Tibial nerve (tissue), 4 donors: ENCODE data around the gene SORCS2. TPM values are rescaled to one million over a fixed set of nuclear protein-coding genes. Genes with fewer than 3 reads are reported as not detected.

ENCODE experiments used
- DNase-seq, 2 donors: peaks; one replicate each; pipeline ENCODE4 v3.0.0-alpha.2; 2019; ENCODE audit warnings: low spot score in 2 of 2
- H3K27ac ChIP-seq, 4 donors: fragments of 200-600 bp; sonication (generic) in 3 of 4; one replicate each; pipeline ENCODE4 v1.5.1; 2017 to 2019; ENCODE audit warnings: mild to moderate bottlenecking in 1 of 4
- H3K27me3 ChIP-seq, 2 donors: fragments of 200-600 bp; sonication (generic) in 1 of 2; one replicate each; pipeline versions ENCODE4 v1.5.1 to v1.6.0; 2017 to 2019
- H3K36me3 ChIP-seq, 3 donors: fragments of 200-600 bp; sonication (generic); one replicate each; pipeline ENCODE4 v1.5.1; 2018 to 2019
- H3K4me1 ChIP-seq, 4 donors: fragments of 200-600 bp; sonication (generic) in 3 of 4; one replicate each; pipeline ENCODE4 v1.5.1; 2017 to 2019
- H3K4me3 ChIP-seq, 4 donors: fragments of 200-600 bp; sonication (generic) in 3 of 4; one replicate each; pipeline ENCODE4 v1.5.1; 2017 to 2019; ENCODE audit warnings: mild to moderate bottlenecking in 1 of 4, moderate library complexity in 1 of 4
- H3K9me3 ChIP-seq, 4 donors: fragments of 200-600 bp; sonication (generic) in 3 of 4; one replicate each; pipeline ENCODE4 v1.5.1; 2017 to 2019
- EP300 ChIP-seq, 2 donors: sonication (generic); formaldehyde crosslinking; IDR thresholded peaks; one replicate each; pipeline ENCODE4 v1.6.1; 2017; ENCODE audit warnings: antibody characterized with exemption in 2 of 2, mild to moderate bottlenecking in 1 of 2
- POLR2A ChIP-seq, 2 donors: fragments of 450-650 bp; IDR thresholded peaks; one replicate each; pipeline ENCODE4 v1.6.1; 2017; ENCODE audit warnings: antibody characterized with exemption in 2 of 2, mild to moderate bottlenecking in 2 of 2, moderate library complexity in 2 of 2
- WGBS, 2 donors: methylation state at CpG; one replicate each; pipeline ENCODE4 v1.1.5; 2018; 5-methylcytosine and 5-hydroxymethylcytosine counted together
- total RNA-seq, 4 donors: library from RNA; depleted of rRNA; stranded (reverse); fragments of >200 nt; gene quantifications; one replicate each; pipeline ENCODE4 v1.1.0, GENCODE V29; 2016
- TF ChIP-seq, protein P1 (sequence below), 5 experiments: fragments of 200-600 bp in 3 of 5; fragments of 450-650 bp in 2 of 5; sonication (generic) in 3 of 5; IDR thresholded peaks; one replicate each; pipeline ENCODE4 v1.5.1; 2016 to 2019; ENCODE audit warnings: antibody characterized with exemption in 5 of 5, mild to moderate bottlenecking in 3 of 5, moderate library complexity in 2 of 5

Gene SORCS2
- total RNA-seq, 4 donors from 2014 or later = 15.6 to 48.9 (median 38.3) TPM

DNA sequence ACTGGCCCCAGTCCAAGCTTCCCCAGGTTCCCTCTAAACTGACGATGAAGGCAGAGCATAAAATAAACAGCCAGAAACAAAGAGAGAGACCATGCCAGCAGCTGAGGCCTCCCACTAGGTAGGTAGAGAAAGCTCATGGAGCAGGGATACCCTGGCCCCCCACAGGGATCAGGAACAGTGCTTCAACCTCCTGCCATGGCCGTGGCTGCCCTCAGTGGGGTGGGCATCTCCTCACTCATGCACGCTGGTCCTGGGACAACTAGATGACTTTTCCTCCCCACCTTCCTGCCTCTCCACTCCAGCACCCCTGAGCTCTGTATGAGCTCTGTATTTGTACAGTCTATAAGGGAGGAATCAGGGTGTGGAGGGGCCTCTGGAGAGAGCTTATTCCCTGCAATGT, 360.1 kb downstream of the SORCS2 start:
- no peak for DNase-seq
- Histone ChIP-seq H3K27ac (no peak overlapping the region), H3K27me3 (no peaks in the 10 kb centered on the region), H3K36me3 (peaks cover 0 to 7% (median 0%) of the 10 kb centered on the region in 3 donors), H3K9me3 (peaks cover 0 to 49% (median 9%) of the 10 kb centered on the region in 4 donors), H3K4me1 (peaks cover 0 to 12% (median 3%) of the 10 kb centered on the region in 4 donors), H3K4me3 (no peak overlapping the region)
- TF ChIP-seq POLR2A (IDR thresholded peaks at IDR 0.05) (no peak), EP300 (IDR thresholded peaks at IDR 0.05) (no peak)
- TF ChIP-seq, protein P1, sequence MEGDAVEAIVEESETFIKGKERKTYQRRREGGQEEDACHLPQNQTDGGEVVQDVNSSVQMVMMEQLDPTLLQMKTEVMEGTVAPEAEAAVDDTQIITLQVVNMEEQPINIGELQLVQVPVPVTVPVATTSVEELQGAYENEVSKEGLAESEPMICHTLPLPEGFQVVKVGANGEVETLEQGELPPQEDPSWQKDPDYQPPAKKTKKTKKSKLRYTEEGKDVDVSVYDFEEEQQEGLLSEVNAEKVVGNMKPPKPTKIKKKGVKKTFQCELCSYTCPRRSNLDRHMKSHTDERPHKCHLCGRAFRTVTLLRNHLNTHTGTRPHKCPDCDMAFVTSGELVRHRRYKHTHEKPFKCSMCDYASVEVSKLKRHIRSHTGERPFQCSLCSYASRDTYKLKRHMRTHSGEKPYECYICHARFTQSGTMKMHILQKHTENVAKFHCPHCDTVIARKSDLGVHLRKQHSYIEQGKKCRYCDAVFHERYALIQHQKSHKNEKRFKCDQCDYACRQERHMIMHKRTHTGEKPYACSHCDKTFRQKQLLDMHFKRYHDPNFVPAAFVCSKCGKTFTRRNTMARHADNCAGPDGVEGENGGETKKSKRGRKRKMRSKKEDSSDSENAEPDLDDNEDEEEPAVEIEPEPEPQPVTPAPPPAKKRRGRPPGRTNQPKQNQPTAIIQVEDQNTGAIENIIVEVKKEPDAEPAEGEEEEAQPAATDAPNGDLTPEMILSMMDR (IDR thresholded peaks at IDR 0.05) = no peak
- 86% methylated on average over 3 of the region's 3 CpGs for WGBS, 2 donors

DNA sequence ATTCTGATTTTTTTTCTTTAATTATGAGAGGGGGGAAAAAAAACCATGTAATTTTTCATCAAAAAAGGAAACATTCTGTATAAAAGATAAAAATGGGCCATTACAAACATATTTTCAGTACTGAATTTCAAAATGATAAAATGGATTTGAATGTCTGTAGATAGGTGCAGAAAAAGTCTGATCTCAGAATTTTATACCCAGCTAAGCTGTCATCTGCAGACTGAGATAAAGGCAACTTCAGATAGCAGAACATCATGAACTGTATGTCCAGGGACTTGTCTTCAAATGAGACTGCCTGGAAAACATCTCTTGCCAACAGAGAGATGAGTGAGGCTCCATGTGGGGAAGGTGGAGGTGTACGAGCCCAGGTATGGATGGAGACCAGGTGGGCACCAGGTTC, 360.9 kb downstream of the SORCS2 start:
- DNase-seq = no peak
- 97 to 100% methylated on average over 1 of the region's 1 CpG for WGBS, 2 donors
- TF ChIP-seq POLR2A (IDR thresholded peaks at IDR 0.05) (no peak), EP300 (IDR thresholded peaks at IDR 0.05) (no peak)
- TF ChIP-seq, protein P1 (IDR thresholded peaks at IDR 0.05) = no peak

DNA sequence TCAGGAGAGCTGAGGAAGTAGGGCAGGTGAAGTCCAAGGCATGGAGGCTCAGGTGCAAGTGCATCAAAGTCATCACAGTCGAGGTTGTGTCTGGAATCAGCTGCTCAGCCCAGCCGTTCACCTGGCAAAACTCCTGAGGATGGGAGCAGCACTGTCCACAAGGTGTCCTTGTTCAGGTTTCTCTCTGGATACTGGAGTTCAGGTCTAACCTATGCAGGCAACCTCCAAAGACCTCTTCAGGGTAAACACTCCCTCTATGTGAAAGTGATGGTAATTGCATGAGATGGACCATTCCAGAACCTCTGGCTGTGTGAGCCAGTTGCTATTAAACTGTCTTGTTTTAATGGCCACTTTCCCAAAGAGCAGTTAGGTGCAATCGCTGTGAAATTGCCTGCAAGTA, 362.6 kb downstream of the SORCS2 start:
- TF ChIP-seq EP300 (IDR thresholded peaks at IDR 0.05) (no peak), POLR2A (IDR thresholded peaks at IDR 0.05) (no peak)
- TF ChIP-seq, protein P1 (IDR thresholded peaks at IDR 0.05) = no peak
- Histone ChIP-seq H3K9me3 (peaks cover 0 to 49% (median 9%) of the 10 kb centered on the region in 4 donors), H3K27ac (no peak overlapping the region), H3K36me3 (peaks cover 0 to 7% (median 0%) of the 10 kb centered on the region in 3 donors), H3K27me3 (no peaks in the 10 kb centered on the region), H3K4me1 (no peaks in the 10 kb centered on the region), H3K4me3 (no peak overlapping the region)
- WGBS, 2 donors = 76 to 92% methylated on average over 2 to 3 of the region's 3 CpGs
- no peak for DNase-seq

More for the DNA sequence above, 360.9 kb downstream of the SORCS2 start:
- Histone ChIP-seq H3K27ac (no peak overlapping the region), H3K9me3 (peaks cover 0 to 49% (median 9%) of the 10 kb centered on the region in 4 donors), H3K36me3 (peaks cover 0 to 7% (median 0%) of the 10 kb centered on the region in 3 donors), H3K4me3 (no peak overlapping the region), H3K27me3 (no peaks in the 10 kb centered on the region), H3K4me1 (peaks cover 0 to 7% (median 2%) of the 10 kb centered on the region in 4 donors)

DNA sequence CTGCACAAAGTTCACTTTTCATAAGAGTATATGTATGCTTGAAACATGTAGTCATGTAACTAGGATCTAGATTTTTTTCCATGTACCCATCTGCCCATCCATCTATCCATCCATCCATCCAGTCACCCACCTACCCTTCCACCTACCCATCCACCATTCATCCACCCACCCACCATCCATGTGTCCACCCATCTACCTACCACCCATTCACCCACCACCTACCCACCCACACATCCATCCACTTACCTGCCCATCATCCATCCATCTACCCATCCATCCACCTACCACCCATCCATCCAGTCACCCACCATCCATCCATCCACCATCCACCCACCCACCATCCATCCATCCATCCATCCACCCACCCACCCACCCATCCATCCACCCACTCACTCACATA, 364.2 kb downstream of the SORCS2 start:
- no peak for DNase-seq
- H3K27me3 ChIP-seq = no peaks in the 10 kb centered on the region
- peaks cover 0 to 7% (median 0%) of the 10 kb centered on the region in 3 donors for H3K36me3 ChIP-seq
- H3K9me3 ChIP-seq = peaks cover 0 to 46% (median 9%) of the 10 kb centered on the region in 4 donors
- H3K4me3 ChIP-seq = no peak overlapping the region
- TF ChIP-seq, protein P1 (IDR thresholded peaks at IDR 0.05) = no peak
- no peak for TF ChIP-seq POLR2A (IDR thresholded peaks at IDR 0.05)
- no peak for TF ChIP-seq EP300 (IDR thresholded peaks at IDR 0.05)
- H3K4me1 ChIP-seq = no peaks in the 10 kb centered on the region
- no peak overlapping the region for H3K27ac ChIP-seq

DNA sequence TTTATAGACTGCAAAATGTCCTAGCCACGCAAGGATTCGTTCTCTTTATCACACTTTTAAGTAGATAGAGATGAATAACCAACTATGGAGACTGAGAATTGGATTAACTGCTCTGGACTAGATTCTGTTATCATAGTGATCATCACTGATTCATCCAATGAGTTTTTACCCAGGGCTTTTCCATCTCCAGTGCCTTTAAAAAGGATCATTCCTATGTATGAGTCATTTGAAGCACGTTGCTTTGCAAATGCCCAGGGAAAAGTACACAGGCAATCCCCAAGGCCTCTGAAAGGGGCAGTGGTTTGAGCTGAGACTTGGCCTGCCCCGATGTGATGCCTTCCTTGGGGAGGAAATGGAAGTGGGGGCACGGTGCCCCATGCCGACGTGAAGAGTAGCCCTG, 365.1 kb downstream of the SORCS2 start:
- Histone ChIP-seq H3K4me1 (no peaks in the 10 kb centered on the region), H3K9me3 (peaks cover 0 to 38% (median 8%) of the 10 kb centered on the region in 4 donors), H3K27me3 (no peaks in the 10 kb centered on the region), H3K36me3 (peaks cover 0 to 7% (median 0%) of the 10 kb centered on the region in 3 donors), H3K27ac (no peak overlapping the region), H3K4me3 (no peak overlapping the region)
- TF ChIP-seq, protein P1 (IDR thresholded peaks at IDR 0.05) = no peak
- no peak for TF ChIP-seq POLR2A (IDR thresholded peaks at IDR 0.05)
- TF ChIP-seq EP300 (IDR thresholded peaks at IDR 0.05) = no peak
- DNase-seq = no peak
- 71 to 72% methylated on average over 7 of the region's 7 CpGs for WGBS, 2 donors
